HCT116 (cell line): ENCODE data around the gene ABCA9. TPM values are rescaled to one million over a fixed set of nuclear protein-coding genes. Genes with fewer than 3 reads are reported as not detected.
"Not testable (repeated sequence)": the region's sequence is repeated elsewhere in the genome, so short reads cannot be mapped to it uniquely, and the experiment has no call there.

Experiments
- ATAC-seq: fragments of 200-7000 bp; cut with Tn5 transposase; 2 replicates; pipeline ENCODE4 v1.9.1; 2020; ENCODE audit warnings: mild to moderate bottlenecking, moderate library complexity
- BruUV-seq: library from RNA; stranded (reverse); fragments of 400-500 nt; replicated peaks from 2 replicates; lab custom pipeline; 2021; lab: Mats Ljungman, UMichigan
- CTCF ChIA-PET: fragments of 300-600 bp; sonication (Branson Sonifier 250); formaldehyde crosslinking; loops from one replicate; lab custom pipeline; 2021; ENCODE audit warnings: antibody characterized with exemption; lab: Charles Lee
- POLR2A ChIA-PET: fragments of 300-600, 350-600 bp; sonication (Branson Sonifier 250); formaldehyde crosslinking; loops from one replicate; lab custom pipeline; 2021; ENCODE audit warnings: antibody characterized with exemption; lab: Charles Lee
- RAD21 ChIA-PET, 2 experiments: fragments of 300-600 bp; sonication (Branson Sonifier 250); formaldehyde crosslinking; loops; one replicate each; lab custom pipeline; 2023; ENCODE audit warnings: low total read pairs in 2 of 2; ENCODE audit not compliant: uncharacterized antibody in 2 of 2, unreplicated experiment in 2 of 2, low non-redundant PET in 1 of 2; lab: Charles Lee
- DNase-seq: peaks from one replicate; pipeline ENCODE4 v3.0.0-alpha.2; 2010; ENCODE audit warnings: low read depth, low spot score
- H2AFZ ChIP-seq: fragments of 200-600 bp; shearing (Covaris generic), sonication (generic); 2 replicates; pipeline ENCODE4 v1.6.1; 2017; ENCODE audit warnings: low read depth, mixed run types, mixed read lengths, antibody characterized with exemption, low read length; ENCODE audit not compliant: poor library complexity, severe bottlenecking
- H3K27ac ChIP-seq: 2 replicates; pipeline ENCODE4 v1.5.1; 2012; ENCODE audit warnings: low read depth, low read length
- H3K27me3 ChIP-seq: fragments of 200-600 bp; sonication (generic); 2 replicates; pipeline ENCODE4 v1.6.1; 2016; ENCODE audit warnings: mixed run types, low read length, mixed read lengths; ENCODE audit not compliant: insufficient read depth
- H3K36me3 ChIP-seq, 2 experiments: fragments of 200-500 bp in 1 of 2; fragments of 200-600 bp in 1 of 2; sonication (Bioruptor generic) in 1 of 2; sonication (generic) in 1 of 2; 2 replicates each; pipeline versions ENCODE4 v1.5.1 to v1.6.1; 2014 to 2016; ENCODE audit warnings: low read length in 2 of 2, inconsistent platforms in 1 of 2, mixed read lengths in 1 of 2, mixed run types in 1 of 2; ENCODE audit not compliant: insufficient read depth in 2 of 2, control insufficient read depth in 1 of 2
- H3K4me1 ChIP-seq, 2 experiments: fragments of 200-600 bp in 1 of 2; sonication (generic) in 1 of 2; 2 replicates each; pipeline versions ENCODE4 v1.5.1 to v1.6.1; 2012 to 2017; ENCODE audit warnings: low read length in 2 of 2, inconsistent platforms in 1 of 2, mild to moderate bottlenecking in 1 of 2, mixed read lengths in 1 of 2, mixed run types in 1 of 2, moderate library complexity in 1 of 2; ENCODE audit not compliant: insufficient read depth in 2 of 2, control insufficient read depth in 1 of 2
- H3K4me2 ChIP-seq: fragments of 200-600 bp; sonication (generic); 2 replicates; pipeline ENCODE4 v1.6.1; 2017; ENCODE audit warnings: mixed run types, low read length, mixed read lengths
- H3K4me3 ChIP-seq, 2 experiments: fragments of 200-600 bp in 1 of 2; sonication (generic) in 1 of 2; replicated peaks in 1 of 2; 2 replicates each; pipeline ENCODE4 v1.5.1; 2011 to 2016; ENCODE audit warnings: low read length in 2 of 2, control low read depth in 1 of 2, low read depth in 1 of 2, mild to moderate bottlenecking in 1 of 2, mixed read lengths in 1 of 2, mixed run types in 1 of 2
- H3K79me2 ChIP-seq: fragments of 200-600 bp; sonication (generic); 2 replicates; pipeline ENCODE4 v1.6.1; 2017; ENCODE audit warnings: mild to moderate bottlenecking, mixed run types, low read length, moderate library complexity, mixed read lengths; ENCODE audit not compliant: insufficient read depth
- H3K9ac ChIP-seq: fragments of 200-600 bp; sonication (generic); 2 replicates; pipeline ENCODE4 v1.6.1; 2016; ENCODE audit warnings: low read length, mixed read lengths
- H3K9me2 ChIP-seq: fragments of 200-600 bp; sonication (generic), shearing (Covaris generic); 2 replicates; pipeline ENCODE4 v1.6.1; 2017; ENCODE audit warnings: mixed run types, mild to moderate bottlenecking, moderate library complexity; ENCODE audit not compliant: insufficient read depth
- H3K9me3 ChIP-seq, 2 experiments: fragments of 200-500 bp in 1 of 2; fragments of 200-600 bp in 1 of 2; sonication (Bioruptor generic) in 1 of 2; sonication (generic) in 1 of 2; 2 replicates each; pipeline ENCODE4 v1.6.1; 2014 to 2017; ENCODE audit warnings: low read length in 2 of 2, mixed read lengths in 2 of 2, inconsistent platforms in 1 of 2, low read depth in 1 of 2, mild to moderate bottlenecking in 1 of 2, mixed run types in 1 of 2, moderate library complexity in 1 of 2; ENCODE audit not compliant: control insufficient read depth in 1 of 2, insufficient read depth in 1 of 2
- H4K20me1 ChIP-seq: fragments of 200-600 bp; sonication (generic), shearing (Covaris generic); 2 replicates; pipeline ENCODE4 v1.6.1; 2017; ENCODE audit warnings: mixed run types, mild to moderate bottlenecking, moderate library complexity; ENCODE audit not compliant: insufficient read depth
- ATF3 ChIP-seq: IDR thresholded peaks from 2 replicates; pipeline ENCODE4 v1.6.1; 2012
- EGR1 ChIP-seq: IDR thresholded peaks from 2 replicates; pipeline ENCODE4 v1.6.1; 2012; ENCODE audit warnings: low read depth
- ELF1 ChIP-seq: IDR thresholded peaks from 2 replicates; pipeline ENCODE4 v1.6.1; 2012; ENCODE audit warnings: low read depth, borderline replicate concordance
- EZH2phosphoT487 ChIP-seq: fragments of 200-600 bp; IDR thresholded peaks from 2 replicates; pipeline ENCODE4 v1.6.1; 2018; ENCODE audit warnings: antibody characterized with exemption, borderline replicate concordance
- POLR2A ChIP-seq: IDR thresholded peaks from 2 replicates; pipeline ENCODE4 v1.7.0; 2011; ENCODE audit warnings: borderline replicate concordance; ENCODE audit not compliant: insufficient read depth, insufficient read length; ENCODE audit errors: extremely low read depth
- POLR2AphosphoS5 ChIP-seq: IDR thresholded peaks from 2 replicates; pipeline ENCODE4 v1.6.1; 2011; ENCODE audit warnings: mild to moderate bottlenecking, low read depth, low read length, moderate library complexity
- RAD21 ChIP-seq: IDR thresholded peaks from 2 replicates; pipeline ENCODE4 v1.6.1; 2012; ENCODE audit warnings: low read depth, mild to moderate bottlenecking
- SIN3A ChIP-seq: IDR thresholded peaks from 2 replicates; pipeline ENCODE4 v1.6.1; 2012; ENCODE audit warnings: low read depth
- SRF ChIP-seq: IDR thresholded peaks from 2 replicates; pipeline ENCODE4 v1.6.1; 2012; ENCODE audit warnings: low read depth
- YY1 ChIP-seq: IDR thresholded peaks from 2 replicates; pipeline ENCODE4 v1.6.1; 2011; ENCODE audit warnings: low read length, low read depth, moderate library complexity, mild to moderate bottlenecking; ENCODE audit not compliant: insufficient replicate concordance; ENCODE audit errors: extremely low read depth
- ZFX ChIP-seq: fragments of 450-650 bp; IDR thresholded peaks from 2 replicates; pipeline ENCODE4 v1.6.1; 2017
- intact Hi-C: fragments of 100-400 bp; cut with micrococcal nuclease; formaldehyde crosslinking; loops from 2 replicates; pipeline ENCODE4 v1.10.0; 2022
- total RNA-seq: library from RNA; stranded (reverse); gene quantifications from one replicate; pipeline ENCODE4 v1.2.1, GENCODE V29; 2021; ENCODE audit not compliant: unreplicated experiment
- TF ChIP-seq, protein P1 (sequence below): IDR thresholded peaks from 2 replicates; pipeline ENCODE4 v1.6.1; 2012
- TF ChIP-seq, protein P2 (sequence below): IDR thresholded peaks from 2 replicates; pipeline ENCODE4 v1.6.1; 2011; ENCODE audit warnings: mild to moderate bottlenecking, low read length, moderate library complexity; ENCODE audit not compliant: insufficient replicate concordance; ENCODE audit errors: extremely low read depth
- TF ChIP-seq, protein P3 (sequence below), 3 experiments: fragments of 200-600 bp in 1 of 3; sonication (generic) in 1 of 3; IDR thresholded peaks in 2 of 3; conservative IDR thresholded peaks in 1 of 3; 2 replicates each; pipeline ENCODE4 v1.5.1; 2012 to 2017; ENCODE audit warnings: low read depth in 2 of 3, low read length in 2 of 3, antibody characterized with exemption in 1 of 3, borderline replicate concordance in 1 of 3, control low read depth in 1 of 3, mild to moderate bottlenecking in 1 of 3, mixed read lengths in 1 of 3, mixed run types in 1 of 3, moderate library complexity in 1 of 3; ENCODE audit not compliant: insufficient read depth in 1 of 3

The ABCA9 gene
- total RNA-seq, 1 experiment from 2014 or later: not detected

GRCh38 chr17:68944435-68945035, 116.2 kb downstream of the ABCA9 start:
- POLR2A ChIA-PET: no interaction called here
- H3K36me3 ChIP-seq: no peaks in the 10 kb centered on the region

GRCh38 chr17:68943812-68944182, 116.9 kb downstream of the ABCA9 start:
- H2AFZ ChIP-seq, H4K20me1 ChIP-seq, H3K27ac ChIP-seq, ATAC-seq, POLR2A ChIA-PET, intact Hi-C loops, CTCF ChIA-PET, H3K9me3 ChIP-seq, DNase-seq, BruUV-seq, H3K79me2 ChIP-seq, H3K9me2 ChIP-seq, H3K36me3 ChIP-seq, H3K9ac ChIP-seq, RAD21 ChIA-PET, H3K4me1 ChIP-seq, H3K27me3 ChIP-seq, H3K4me2 ChIP-seq, H3K4me3 ChIP-seq: not testable (repeated sequence)

More at GRCh38 chr17:68944435-68945035, 116.2 kb downstream of the ABCA9 start:
- Histone ChIP-seq H3K9ac (no peak overlapping the region), H3K79me2 (no peaks in the 10 kb centered on the region), H3K4me1 (no peaks in the 10 kb centered on the region), H3K9me3 (no peaks in the 10 kb centered on the region), H3K4me2 (no peak overlapping the region), H4K20me1 (no peaks in the 10 kb centered on the region), H3K27ac (no peak overlapping the region), H3K27me3 (no peaks in the 10 kb centered on the region), H3K9me2 (no peaks in the 10 kb centered on the region), H3K4me3 (no peak overlapping the region), H2AFZ (no peak overlapping the region)
- ATAC-seq (no peak), DNase-seq (no peak)
- ChIA-PET CTCF (no interaction called here), RAD21 (no interaction called here)
- no TSS peak for BruUV-seq
- TF ChIP-seq ELF1: no peak
- TF ChIP-seq, protein P1, sequence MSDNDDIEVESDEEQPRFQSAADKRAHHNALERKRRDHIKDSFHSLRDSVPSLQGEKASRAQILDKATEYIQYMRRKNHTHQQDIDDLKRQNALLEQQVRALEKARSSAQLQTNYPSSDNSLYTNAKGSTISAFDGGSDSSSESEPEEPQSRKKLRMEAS: no peak
- TF ChIP-seq POLR2A: no peak
- no peak for TF ChIP-seq RAD21
- TF ChIP-seq SRF: no peak
- no peak for TF ChIP-seq ZFX
- TF ChIP-seq EZH2phosphoT487: no peak
- TF ChIP-seq ATF3: no peak
- no peak for TF ChIP-seq POLR2AphosphoS5
- TF ChIP-seq, protein P2, sequence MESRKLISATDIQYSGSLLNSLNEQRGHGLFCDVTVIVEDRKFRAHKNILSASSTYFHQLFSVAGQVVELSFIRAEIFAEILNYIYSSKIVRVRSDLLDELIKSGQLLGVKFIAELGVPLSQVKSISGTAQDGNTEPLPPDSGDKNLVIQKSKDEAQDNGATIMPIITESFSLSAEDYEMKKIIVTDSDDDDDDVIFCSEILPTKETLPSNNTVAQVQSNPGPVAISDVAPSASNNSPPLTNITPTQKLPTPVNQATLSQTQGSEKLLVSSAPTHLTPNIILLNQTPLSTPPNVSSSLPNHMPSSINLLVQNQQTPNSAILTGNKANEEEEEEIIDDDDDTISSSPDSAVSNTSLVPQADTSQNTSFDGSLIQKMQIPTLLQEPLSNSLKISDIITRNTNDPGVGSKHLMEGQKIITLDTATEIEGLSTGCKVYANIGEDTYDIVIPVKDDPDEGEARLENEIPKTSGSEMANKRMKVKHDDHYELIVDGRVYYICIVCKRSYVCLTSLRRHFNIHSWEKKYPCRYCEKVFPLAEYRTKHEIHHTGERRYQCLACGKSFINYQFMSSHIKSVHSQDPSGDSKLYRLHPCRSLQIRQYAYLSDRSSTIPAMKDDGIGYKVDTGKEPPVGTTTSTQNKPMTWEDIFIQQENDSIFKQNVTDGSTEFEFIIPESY: no peak
- TF ChIP-seq SIN3A: no peak
- TF ChIP-seq, protein P3, sequence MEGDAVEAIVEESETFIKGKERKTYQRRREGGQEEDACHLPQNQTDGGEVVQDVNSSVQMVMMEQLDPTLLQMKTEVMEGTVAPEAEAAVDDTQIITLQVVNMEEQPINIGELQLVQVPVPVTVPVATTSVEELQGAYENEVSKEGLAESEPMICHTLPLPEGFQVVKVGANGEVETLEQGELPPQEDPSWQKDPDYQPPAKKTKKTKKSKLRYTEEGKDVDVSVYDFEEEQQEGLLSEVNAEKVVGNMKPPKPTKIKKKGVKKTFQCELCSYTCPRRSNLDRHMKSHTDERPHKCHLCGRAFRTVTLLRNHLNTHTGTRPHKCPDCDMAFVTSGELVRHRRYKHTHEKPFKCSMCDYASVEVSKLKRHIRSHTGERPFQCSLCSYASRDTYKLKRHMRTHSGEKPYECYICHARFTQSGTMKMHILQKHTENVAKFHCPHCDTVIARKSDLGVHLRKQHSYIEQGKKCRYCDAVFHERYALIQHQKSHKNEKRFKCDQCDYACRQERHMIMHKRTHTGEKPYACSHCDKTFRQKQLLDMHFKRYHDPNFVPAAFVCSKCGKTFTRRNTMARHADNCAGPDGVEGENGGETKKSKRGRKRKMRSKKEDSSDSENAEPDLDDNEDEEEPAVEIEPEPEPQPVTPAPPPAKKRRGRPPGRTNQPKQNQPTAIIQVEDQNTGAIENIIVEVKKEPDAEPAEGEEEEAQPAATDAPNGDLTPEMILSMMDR (IDR thresholded peaks at IDR 0.05 in 2 of 3, conservative IDR thresholded peaks at IDR 0.05 in 1 of 3; ENCODE audit: borderline replicate concordance in 1 of 3, insufficient read depth in 1 of 3, low read depth in 2 of 3, low read length in 2 of 3): no peak
- TF ChIP-seq YY1: no peak
- no peak for TF ChIP-seq EGR1
- intact Hi-C loops: no loop called here
